Stimulated activated CD8-positive, alpha-beta memory T cell treated with anti-CD3 and anti-CD28 coated beads, Interleukin-2, amount 100 ng/mL, for 48 hours (primary cell): ENCODE measurements around the gene TNP1.

Experiments used
- DNase-seq, 2 donors: peaks; one replicate each; pipeline ENCODE4 v3.0.0-alpha.2; 2020; ENCODE audit warnings: low read depth in 2 of 2

The TNP1 gene

GRCh38 chr2:216873573-216873972 is 13.7 kb upstream of the TNP1 start:
- no peak for DNase-seq

DNA sequence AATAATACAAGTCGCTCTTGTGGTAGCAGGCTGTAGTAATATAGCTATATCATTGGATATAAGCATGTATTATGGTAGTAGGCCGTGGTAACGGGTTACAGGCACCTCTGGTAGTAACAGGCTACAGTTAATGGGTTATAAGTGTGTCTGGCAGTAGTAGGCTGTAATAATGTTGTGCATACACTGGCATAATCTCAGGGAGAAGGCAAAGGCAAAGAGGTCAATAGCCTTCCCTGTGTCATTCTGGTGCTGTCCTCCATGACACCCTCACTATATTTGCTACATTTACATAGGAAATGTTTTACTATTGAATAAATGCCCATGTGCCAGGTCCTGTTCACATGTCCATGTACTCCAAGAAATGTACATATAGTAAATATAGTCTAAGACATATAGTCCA is 12.8 kb upstream of the TNP1 start:
- no peak for DNase-seq

DNA sequence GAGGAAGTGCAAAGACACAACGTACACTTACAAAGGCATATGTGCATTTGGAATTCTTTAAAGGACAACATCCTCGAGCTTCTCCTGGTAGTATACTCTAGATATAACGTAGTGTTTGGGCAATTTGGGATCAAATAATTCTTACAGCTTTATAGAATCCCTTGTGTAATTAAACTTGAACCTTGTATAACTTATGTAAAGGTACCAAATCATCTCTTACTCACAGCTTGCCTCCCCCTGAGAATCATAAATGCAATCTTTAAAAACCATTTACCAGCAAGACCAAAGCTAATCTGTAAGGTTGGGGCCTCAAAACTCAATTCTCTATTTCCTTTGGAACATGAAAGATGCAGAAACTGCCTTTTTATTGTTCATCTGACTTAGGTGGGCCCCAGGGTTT is 12.2 kb upstream of the TNP1 start:
- DNase-seq = no peak

GRCh38 chr2:216871333-216871934 is 11.6 kb upstream of the TNP1 start:
- no peak for DNase-seq

GRCh38 chr2:216870508-216871332 is 10.9 kb upstream of the TNP1 start:
- DNase-seq = no peak

DNA sequence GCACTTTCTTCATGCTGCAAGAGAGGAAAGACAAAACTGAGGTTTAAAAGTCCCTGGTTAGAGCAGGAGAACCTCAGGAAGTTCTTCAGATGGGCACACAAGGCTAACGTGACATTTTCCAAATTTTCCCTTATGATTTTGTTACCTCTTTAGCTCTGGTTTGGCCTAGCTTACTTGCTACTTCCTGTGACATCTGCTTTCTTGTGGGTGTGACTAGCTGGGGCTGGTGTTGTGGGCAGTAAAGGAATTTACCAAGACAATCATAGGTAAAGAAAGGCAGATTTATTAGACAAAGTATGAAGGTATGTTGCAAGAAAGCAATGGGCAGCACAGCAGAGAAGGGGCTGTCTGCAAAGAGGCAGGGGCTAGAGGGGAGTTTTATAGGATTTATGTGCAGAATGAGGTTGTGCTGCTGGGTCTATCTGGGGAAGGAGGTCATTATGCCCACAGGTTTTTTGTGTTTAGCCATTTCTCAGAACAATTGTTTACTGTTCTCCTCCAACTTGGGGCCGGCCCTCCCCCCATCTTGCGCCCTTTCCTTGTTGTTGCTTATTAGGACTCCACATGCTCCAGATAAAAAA is 6.7 kb upstream of the TNP1 start:
- no peak for DNase-seq

GRCh38 chr2:216865658-216866057 is 5.8 kb upstream of the TNP1 start:
- DNase-seq = no peak

DNA sequence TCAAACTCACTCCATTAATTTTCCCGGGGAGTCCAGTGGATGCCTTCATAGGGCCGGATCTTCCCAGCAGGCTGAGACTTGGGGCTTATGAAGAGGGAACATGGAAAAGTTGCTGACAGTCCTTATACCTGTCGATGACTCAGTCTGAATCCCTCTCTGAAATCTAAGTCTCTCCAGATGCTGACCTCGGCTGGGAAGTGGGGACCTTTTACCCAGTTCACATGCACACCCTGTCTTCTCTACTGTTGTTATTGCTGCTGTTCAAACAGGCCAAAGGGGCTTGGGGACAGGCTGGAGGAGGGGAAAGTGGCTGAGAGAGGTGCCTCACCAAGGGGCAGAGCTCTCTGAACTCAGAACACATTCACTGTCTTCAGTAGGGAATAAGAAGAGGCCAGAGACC is 4.1 kb upstream of the TNP1 start:
- no peak for DNase-seq

DNA sequence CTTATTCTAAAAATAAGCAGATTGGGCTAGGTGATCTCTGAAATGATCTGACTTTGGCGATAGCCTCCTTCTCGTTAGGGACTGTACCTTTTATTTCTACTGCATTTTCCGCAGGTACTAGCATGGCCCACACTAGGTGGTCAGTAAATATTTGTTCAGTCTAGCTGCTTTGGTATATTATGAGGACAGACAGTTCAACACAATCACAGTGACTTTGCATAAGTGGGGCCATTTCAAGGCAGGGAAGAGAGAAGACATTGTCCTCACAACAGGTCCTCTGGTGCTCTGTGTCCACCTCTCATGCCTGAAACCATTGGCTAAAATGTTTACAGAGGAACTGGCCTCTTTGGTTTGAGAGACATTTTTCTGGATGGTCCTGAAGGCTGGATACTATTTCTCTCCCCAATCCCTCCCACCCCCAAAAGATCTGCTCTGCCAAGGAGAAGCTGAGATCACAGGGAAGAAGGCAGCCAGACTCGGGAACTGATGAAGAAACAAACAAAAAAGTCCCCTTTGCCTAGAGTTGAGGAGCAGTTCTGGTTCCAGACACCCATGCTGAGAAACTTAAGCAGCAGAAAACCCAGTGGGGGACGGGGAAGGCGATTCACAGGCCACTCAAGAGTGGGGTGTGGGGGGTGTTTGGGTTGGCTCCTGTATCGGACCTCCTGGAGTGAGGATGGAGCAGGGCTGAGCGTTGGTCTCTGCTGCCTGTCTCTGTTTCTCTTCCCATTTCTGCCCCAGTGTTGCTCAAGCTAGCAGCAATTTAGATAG is 2.9 kb upstream of the TNP1 start:
- no peak for DNase-seq

GRCh38 chr2:216860426-216861137 is 718 bp upstream of the TNP1 start:
- no peak for DNase-seq

DNA sequence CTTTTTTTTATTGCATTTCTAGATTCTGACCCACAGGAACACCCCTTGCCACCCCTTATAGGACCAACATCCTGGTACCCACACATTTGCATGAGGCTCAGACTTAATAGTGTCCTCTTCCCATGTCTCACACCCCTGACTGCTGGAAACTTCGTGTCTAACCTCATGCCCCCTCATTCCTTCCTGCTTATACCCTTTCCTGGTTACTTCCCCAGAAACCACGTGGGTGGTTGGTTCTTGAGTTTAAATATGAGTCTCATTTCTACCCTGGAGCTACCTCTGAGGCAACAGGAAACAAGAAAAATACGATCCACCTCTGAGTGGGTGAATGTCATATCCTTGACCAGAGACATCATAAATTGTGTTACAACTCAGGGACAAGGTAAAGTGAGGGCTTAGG is 1.6 kb downstream of the TNP1 start:
- DNase-seq = no peak

DNA sequence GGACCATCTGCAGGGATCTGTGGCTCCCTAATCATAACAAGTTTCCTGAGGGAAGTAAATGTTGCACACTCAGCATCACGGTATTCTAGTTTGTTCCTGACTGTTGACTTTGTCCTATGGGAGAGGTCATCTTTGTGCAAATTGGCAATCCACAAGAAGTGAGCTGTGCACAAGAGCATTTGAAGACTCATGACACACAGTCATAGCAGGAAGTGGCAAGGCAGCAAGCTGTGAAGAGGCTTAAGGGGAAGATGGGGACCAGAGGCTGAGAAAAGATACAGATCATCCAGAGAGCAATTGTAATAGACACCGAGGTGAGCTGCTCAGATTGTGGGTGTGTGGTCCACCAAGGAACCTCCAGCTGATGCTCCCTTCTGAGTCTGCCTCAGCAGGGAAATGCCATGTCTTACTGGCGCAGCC is 2.7 kb downstream of the TNP1 start:
- DNase-seq = peak in 1 of 2 donors; percentile 5

- DNase-seq = no peak
Observed at GRCh38 chr2:216856406-216857065, 3.3 kb downstream of the TNP1 start.

GRCh38 chr2:216855605-216856004 is 4.3 kb downstream of the TNP1 start:
- no peak for DNase-seq

- DNase-seq = no peak
Observed at GRCh38 chr2:216855079-216855478, 4.8 kb downstream of the TNP1 start.

DNA sequence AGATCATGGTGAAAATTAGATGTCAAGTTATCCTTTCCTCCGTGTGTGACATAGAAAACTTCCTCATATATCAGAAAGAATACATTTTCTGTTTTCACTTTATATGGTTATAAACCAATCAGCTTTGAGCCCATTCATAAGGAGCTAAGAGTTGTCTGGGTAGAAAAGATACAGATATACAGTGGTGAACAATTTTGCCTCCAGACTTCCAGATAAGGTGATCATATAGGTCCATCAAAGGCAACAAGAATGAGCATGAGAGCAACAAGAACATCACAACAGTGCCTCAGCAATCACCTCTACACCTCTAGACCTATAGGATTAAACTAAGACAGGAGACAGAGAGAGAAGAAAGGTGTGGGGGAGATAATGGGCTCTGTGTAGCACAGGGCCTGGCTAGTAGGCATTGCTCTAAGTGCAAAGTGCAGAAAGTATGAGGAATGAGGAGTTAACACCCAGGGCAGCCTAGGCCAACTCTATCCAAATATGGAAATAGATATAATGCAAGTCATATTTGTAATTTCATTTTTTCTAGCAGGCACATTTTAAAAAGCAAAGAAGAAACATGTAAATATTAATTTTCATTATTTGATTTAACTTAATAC is 8.3 kb downstream of the TNP1 start:
- no peak for DNase-seq

- no peak for DNase-seq
Observed at GRCh38 chr2:216850665-216851322, 9.1 kb downstream of the TNP1 start.

DNA sequence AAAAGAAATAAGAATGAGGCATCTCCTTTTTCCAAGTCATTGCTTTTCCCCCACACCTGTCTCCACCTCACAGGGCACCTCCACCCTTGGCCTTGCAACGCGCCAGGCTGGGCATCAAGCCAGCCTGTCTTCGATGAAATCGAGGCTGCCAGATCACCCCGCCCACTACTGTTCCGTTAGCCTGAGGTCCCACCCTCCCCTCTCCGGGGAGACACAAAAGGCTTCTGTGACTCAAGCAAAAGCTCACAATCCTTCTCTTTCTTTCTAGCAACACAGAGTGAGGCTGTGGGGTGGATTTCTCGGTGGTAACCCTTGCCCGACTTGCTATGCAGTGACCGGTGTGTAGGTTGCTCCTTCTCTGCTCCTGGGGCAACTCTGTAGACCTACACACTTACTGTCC is 9.9 kb downstream of the TNP1 start:
- peak in 1 of 2 donors; percentile 4 for DNase-seq

DNA sequence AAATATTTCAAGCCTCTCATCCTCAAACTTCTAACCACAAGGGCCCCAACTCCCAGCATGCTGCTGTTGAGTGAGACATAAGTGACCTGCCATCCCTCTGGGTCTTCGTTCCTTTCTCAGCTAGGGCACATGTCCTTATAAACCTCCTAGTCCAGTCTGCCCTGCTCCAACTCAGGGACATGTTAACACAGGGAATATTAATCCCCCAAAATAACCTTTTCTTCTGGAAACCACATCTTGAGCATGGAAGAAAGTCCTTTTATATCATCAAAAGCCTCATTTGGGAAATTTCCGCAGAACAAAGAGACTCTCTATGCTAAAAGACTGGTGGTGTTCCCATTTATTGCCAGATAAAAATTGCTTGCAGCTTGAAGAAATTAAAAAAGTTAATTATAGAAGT is 14.4 kb downstream of the TNP1 start:
- DNase-seq = no peak

- DNase-seq = no peak
Observed at GRCh38 chr2:216842636-216843035, 17.2 kb downstream of the TNP1 start.
